NT2/D1 (cell line): ENCODE data around the gene CSTF3.
"Not testable (repeated sequence)": the region's sequence is repeated elsewhere in the genome, so short reads cannot be mapped to it uniquely, and the experiment has no call there.

Source experiments
- DNase-seq: peaks from one replicate; pipeline ENCODE4 v3.0.0-alpha.2; 2011; ENCODE audit warnings: low read depth, low spot score
- H3K27me3 ChIP-seq: 2 replicates; pipeline ENCODE4 v1.6.0; 2011; ENCODE audit warnings: mild to moderate bottlenecking; ENCODE audit not compliant: insufficient read length, insufficient read depth
- H3K36me3 ChIP-seq: 2 replicates; pipeline ENCODE4 v1.6.1; 2011; ENCODE audit warnings: mild to moderate bottlenecking, low read length, mixed read lengths; ENCODE audit not compliant: insufficient read depth, insufficient read length
- H3K4me1 ChIP-seq: 2 replicates; pipeline ENCODE4 v1.5.1; 2011; ENCODE audit not compliant: insufficient read depth, insufficient read length
- H3K4me3 ChIP-seq: 2 replicates; pipeline ENCODE4 v1.5.1; 2011; ENCODE audit warnings: low read depth; ENCODE audit not compliant: insufficient read length
- H3K9ac ChIP-seq: 2 replicates; pipeline ENCODE4 v1.6.0; 2011; ENCODE audit warnings: low read depth; ENCODE audit not compliant: insufficient read length
- H3K9me3 ChIP-seq: 2 replicates; pipeline ENCODE4 v1.5.1; 2011; ENCODE audit warnings: mild to moderate bottlenecking, low read length; ENCODE audit not compliant: insufficient read depth
- SUZ12 ChIP-seq: IDR thresholded peaks from 2 replicates; pipeline ENCODE4 v1.6.1; 2011; ENCODE audit not compliant: insufficient read length, insufficient read depth; ENCODE audit errors: extremely low read depth
- YY1 ChIP-seq: IDR thresholded peaks from 2 replicates; pipeline ENCODE4 v1.6.1; 2011; ENCODE audit not compliant: insufficient read length, insufficient read depth
- ZNF274 ChIP-seq: IDR thresholded peaks from 2 replicates; pipeline ENCODE4 v1.6.1; 2011; ENCODE audit warnings: mild to moderate bottlenecking, low read depth, low read length

Gene CSTF3

DNA sequence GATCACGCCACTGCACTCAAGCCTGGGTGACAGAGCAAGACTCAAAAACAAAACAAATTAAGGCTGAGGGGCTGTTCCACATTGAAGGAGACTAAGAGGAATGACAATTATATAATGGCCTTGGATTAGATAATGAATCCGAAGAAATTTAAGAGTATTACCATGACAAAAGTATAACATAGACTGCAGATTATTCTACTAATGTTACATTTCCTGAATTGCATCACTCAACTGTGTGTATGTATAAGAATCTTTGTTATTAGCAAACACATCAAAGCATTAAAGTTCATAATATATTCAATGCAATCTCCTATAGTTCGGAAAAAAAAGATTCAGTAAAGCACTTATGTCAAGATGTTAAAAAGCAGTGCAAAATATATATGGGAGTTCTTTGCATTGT is 27.5 kb downstream of the CSTF3 start:
- Histone ChIP-seq H3K4me3 (no peak overlapping the region), H3K9ac (no peak overlapping the region), H3K9me3 (no peaks in the 10 kb centered on the region), H3K4me1 (no peaks in the 10 kb centered on the region), H3K36me3 (peaks cover 10% of the 10 kb centered on the region), H3K27me3 (no peaks in the 10 kb centered on the region)
- TF ChIP-seq SUZ12 (no peak), ZNF274 (no peak), YY1 (no peak)
- DNase-seq, result no peak

DNA sequence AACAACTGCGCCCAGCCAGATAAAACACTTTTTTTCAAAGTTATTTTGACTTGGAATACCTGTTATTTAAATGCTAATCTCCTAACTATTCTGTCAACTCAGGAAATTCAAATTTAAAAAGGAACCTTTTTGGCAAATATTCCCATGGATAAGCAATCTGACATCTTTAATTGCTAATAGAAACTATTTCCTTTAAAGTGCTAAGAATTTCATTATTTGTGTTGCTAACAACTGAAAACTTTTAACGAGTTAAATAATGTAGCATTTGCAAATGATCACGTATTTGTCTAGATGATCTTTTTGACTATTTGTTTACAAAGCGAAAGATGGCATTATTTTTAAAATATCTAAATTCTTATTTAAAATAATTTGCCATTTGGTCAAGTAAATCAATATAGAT is 28.8 kb downstream of the CSTF3 start:
- Histone ChIP-seq H3K9ac (no peak overlapping the region), H3K27me3 (no peaks in the 10 kb centered on the region), H3K4me1 (no peaks in the 10 kb centered on the region), H3K36me3 (peaks cover 7% of the 10 kb centered on the region), H3K4me3 (no peak overlapping the region), H3K9me3 (no peaks in the 10 kb centered on the region)
- DNase-seq, result no peak
- TF ChIP-seq YY1, result no peak
- TF ChIP-seq SUZ12, result no peak
- no peak for TF ChIP-seq ZNF274

DNA sequence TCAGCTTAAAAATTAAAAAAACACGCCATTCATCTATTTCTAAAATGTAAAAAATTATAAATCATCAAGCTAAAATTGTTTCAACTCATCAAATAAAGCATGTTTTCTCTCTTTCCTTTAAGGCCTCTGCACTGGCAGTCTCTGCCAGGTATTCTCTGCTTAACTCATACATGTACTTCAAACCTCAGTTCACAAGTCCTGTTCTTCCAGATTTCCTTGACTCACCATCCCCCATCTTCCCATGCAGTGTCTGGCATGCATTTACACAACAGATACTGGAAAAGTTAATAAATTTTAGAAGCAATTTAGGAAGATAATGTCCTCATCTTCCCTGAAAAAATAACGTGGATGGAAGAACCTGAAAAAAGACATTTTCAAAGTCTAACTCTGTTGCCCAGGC is 32.5 kb downstream of the CSTF3 start:
- no peak for TF ChIP-seq ZNF274
- no peak for TF ChIP-seq YY1
- no peak for TF ChIP-seq SUZ12
- Histone ChIP-seq H3K9me3 (no peaks in the 10 kb centered on the region), H3K27me3 (no peaks in the 10 kb centered on the region), H3K4me3 (no peak overlapping the region), H3K36me3 (peaks cover 5% of the 10 kb centered on the region), H3K4me1 (no peaks in the 10 kb centered on the region), H3K9ac (no peak overlapping the region)
- no peak for DNase-seq

DNA sequence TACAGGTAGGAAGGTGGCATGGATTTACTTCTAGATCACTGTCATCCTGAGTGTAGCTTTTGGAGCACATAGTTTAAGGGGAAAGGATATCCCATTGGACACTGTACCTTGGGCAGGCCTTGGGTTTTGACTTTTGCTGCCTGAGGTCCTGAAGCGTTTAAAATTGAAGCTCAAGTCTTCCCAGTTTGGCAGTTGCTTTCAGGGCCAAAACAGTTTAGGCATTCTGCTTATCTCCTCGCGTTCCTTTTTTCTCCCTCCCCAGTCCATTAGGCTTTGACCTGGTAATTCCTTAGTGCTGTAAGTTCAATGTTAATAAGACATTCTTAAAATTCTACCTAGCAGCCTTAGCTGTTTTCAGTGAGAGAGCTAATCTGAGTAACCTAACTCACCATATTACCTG is 35.7 kb downstream of the CSTF3 start:
- H3K9ac ChIP-seq, result no peak overlapping the region

DNA sequence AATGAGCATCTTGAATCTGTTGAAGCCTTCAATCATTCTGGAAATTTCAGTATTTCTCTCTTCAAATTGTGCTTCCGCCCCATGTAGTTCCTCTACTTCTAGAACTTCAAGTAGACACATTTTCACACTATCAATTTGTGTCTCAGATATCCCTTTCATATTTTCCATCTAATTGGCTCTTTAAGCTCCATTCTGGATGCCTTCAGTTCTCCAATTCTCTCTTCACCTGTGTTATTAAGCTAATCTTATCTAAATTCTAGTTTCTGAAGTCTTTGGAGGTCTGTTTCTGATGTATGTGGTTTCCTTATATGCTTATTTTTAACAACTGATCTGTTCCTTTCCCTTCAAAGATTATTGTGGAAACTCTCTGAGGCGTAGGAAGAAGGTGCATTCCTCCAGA is 36.3 kb downstream of the CSTF3 start:
- H3K9me3 ChIP-seq, result no peaks in the 10 kb centered on the region
- H3K36me3 ChIP-seq, result peaks cover 5% of the 10 kb centered on the region
- no peaks in the 10 kb centered on the region for H3K27me3 ChIP-seq
- H3K4me3 ChIP-seq, result no peak overlapping the region
- no peak for DNase-seq
- H3K4me1 ChIP-seq, result no peaks in the 10 kb centered on the region
- TF ChIP-seq ZNF274 (no peak), SUZ12 (no peak), YY1 (no peak)
- no peak overlapping the region for H3K9ac ChIP-seq

More for the DNA sequence above, 35.7 kb downstream of the CSTF3 start:
- no peak for TF ChIP-seq ZNF274
- TF ChIP-seq SUZ12, result no peak
- TF ChIP-seq YY1, result no peak
- peaks cover 5% of the 10 kb centered on the region for H3K36me3 ChIP-seq
- H3K27me3 ChIP-seq, result no peaks in the 10 kb centered on the region
- H3K4me1 ChIP-seq, result no peaks in the 10 kb centered on the region
- H3K9me3 ChIP-seq, result no peaks in the 10 kb centered on the region
- H3K4me3 ChIP-seq, result no peak overlapping the region
- DNase-seq, result no peak

DNA sequence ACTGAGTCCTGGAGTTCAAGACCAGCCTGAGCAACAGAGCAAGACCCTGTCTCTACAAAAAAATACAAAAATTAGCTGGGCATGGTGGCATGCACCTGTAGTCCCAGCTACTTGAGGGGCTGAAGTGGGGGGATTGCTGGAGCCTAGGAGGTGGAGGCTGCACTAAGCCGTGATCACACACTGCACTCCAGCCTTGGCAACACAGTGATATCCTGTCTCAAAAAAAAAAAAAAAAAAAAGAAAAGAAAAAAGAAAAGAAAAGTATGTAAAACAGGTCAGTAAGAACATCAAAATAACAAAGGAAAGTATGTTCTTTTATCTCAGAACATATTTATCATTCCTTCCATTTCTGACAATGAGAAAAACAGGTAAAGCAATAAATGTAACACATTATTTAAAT is 38.6 kb downstream of the CSTF3 start:
- H3K27me3 ChIP-seq, H3K9ac ChIP-seq, H3K4me1 ChIP-seq, DNase-seq, H3K4me3 ChIP-seq, H3K9me3 ChIP-seq, H3K36me3 ChIP-seq: not testable (repeated sequence)

DNA sequence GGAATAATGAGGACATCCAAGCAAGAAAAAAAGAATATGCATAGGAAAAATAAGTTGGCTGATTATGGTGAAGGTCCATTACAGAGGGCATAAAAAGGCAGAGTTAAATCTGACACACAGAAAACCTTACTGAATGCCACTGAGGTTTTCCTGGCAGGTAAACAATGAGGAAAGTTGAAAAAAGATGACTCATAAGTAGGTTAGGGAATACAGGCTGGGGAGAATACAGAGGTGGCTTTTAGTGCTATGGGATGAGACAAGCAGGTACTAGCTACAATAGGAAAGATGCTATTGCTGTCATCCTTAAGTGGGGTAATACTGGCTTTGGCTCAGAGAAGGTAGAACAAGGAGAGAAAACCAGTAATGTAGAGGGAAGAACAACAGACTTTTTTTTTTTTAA is 44.7 kb downstream of the CSTF3 start:
- no peak for DNase-seq
- no peak for TF ChIP-seq SUZ12
- no peak for TF ChIP-seq YY1
- no peak for TF ChIP-seq ZNF274
- no peak overlapping the region for H3K9ac ChIP-seq
- no peaks in the 10 kb centered on the region for H3K4me1 ChIP-seq
- H3K27me3 ChIP-seq, result no peaks in the 10 kb centered on the region
- no peaks in the 10 kb centered on the region for H3K9me3 ChIP-seq
- no peaks in the 10 kb centered on the region for H3K36me3 ChIP-seq
- no peak overlapping the region for H3K4me3 ChIP-seq

DNA sequence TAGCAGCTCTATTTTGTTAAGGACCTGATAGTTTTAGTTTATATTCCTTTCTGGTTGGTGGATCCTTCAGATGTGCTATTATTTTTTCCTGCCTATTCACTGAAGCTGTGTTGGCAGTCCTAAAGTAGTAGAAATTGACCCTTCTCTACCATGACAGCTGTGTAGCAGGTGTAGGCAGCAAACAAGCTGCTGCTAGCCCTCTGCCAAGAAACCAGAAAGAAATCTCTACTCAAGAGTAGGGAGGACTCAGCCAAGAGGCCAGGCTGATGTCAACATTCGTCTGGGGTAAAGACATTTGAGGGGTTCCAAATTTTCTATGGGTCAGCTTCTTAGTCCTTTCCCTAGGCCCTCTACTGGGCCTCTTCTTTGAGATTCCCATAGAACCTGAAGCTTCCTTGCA is 51.2 kb downstream of the CSTF3 start:
- peaks cover 13% of the 10 kb centered on the region for H3K36me3 ChIP-seq
- no peak overlapping the region for H3K4me3 ChIP-seq
- TF ChIP-seq SUZ12 (no peak), YY1 (no peak), ZNF274 (no peak)
- no peaks in the 10 kb centered on the region for H3K9me3 ChIP-seq
- no peak overlapping the region for H3K9ac ChIP-seq
- no peak for DNase-seq
- H3K4me1 ChIP-seq, result no peaks in the 10 kb centered on the region
- no peaks in the 10 kb centered on the region for H3K27me3 ChIP-seq
